SK-N-SH (cell line): ENCODE results near the gene TMEM26. TPM values are rescaled to one million over a fixed set of nuclear protein-coding genes. Genes with fewer than 3 reads are reported as not detected.

ENCODE experiments used
- CTCF ChIA-PET: fragments of 300-600, 350-600 bp; formaldehyde crosslinking; extraction: SDS; loops from one replicate; lab custom pipeline; 2021; lab: Yijun Ruan, JAX
- POLR2A ChIA-PET: fragments of 350-600 bp; sonication (Branson Sonifier 250); formaldehyde crosslinking; extraction: SDS; loops from one replicate; lab custom pipeline; 2020; ENCODE audit warnings: antibody characterized with exemption, inconsistent platforms; lab: Yijun Ruan, JAX
- DNase-seq: peaks from one replicate; pipeline ENCODE4 v3.0.0; 2012
- H2AFZ ChIP-seq: fragments of 200-600 bp; sonication (generic); 2 replicates; pipeline ENCODE4 v1.8.1; 2016; ENCODE audit warnings: antibody characterized with exemption, mild to moderate bottlenecking, low read depth
- H3F3A ChIP-seq: fragments of 200-600 bp; sonication (generic); replicated peaks from 2 replicates; pipeline ENCODE3; 2016; ENCODE audit warnings: antibody characterized with exemption, mild to moderate bottlenecking; ENCODE audit not compliant: insufficient read depth
- H3K27ac ChIP-seq, 2 experiments: fragments of 200-500 bp in 1 of 2; fragments of 200-600 bp in 1 of 2; sonication (Bioruptor generic) in 1 of 2; sonication (generic), shearing (Covaris generic) in 1 of 2; 2 replicates each; pipeline versions ENCODE4 v1.5.1 to v1.6.1; 2014 to 2016; ENCODE audit warnings: low read depth in 2 of 2, inconsistent platforms in 1 of 2, low read length in 1 of 2, mild to moderate bottlenecking in 1 of 2, mixed read lengths in 1 of 2
- H3K27me3 ChIP-seq: fragments of 200-600 bp; sonication (generic), shearing (Covaris generic); 2 replicates; pipeline ENCODE4 v1.6.1; 2016; ENCODE audit warnings: mixed run types; ENCODE audit not compliant: insufficient read depth
- H3K36me3 ChIP-seq, 2 experiments: fragments of 200-500 bp in 1 of 2; fragments of 200-600 bp in 1 of 2; sonication (Bioruptor generic) in 1 of 2; sonication (generic) in 1 of 2; replicated peaks in 1 of 2; 2 replicates each; pipeline versions ENCODE3 to v1.5.1; 2014 to 2016; ENCODE audit warnings: low read length in 1 of 2, mild to moderate bottlenecking in 1 of 2; ENCODE audit not compliant: insufficient read depth in 2 of 2, control insufficient read depth in 1 of 2
- H3K4me1 ChIP-seq, 2 experiments: fragments of 200-500 bp in 1 of 2; fragments of 200-600 bp in 1 of 2; sonication (Bioruptor generic) in 1 of 2; sonication (generic), shearing (Covaris generic) in 1 of 2; 2 replicates each; pipeline versions ENCODE4 v1.5.1 to v1.6.1; 2014 to 2016; ENCODE audit warnings: low read depth in 1 of 2, low read length in 1 of 2, mixed run types in 1 of 2; ENCODE audit not compliant: insufficient read depth in 2 of 2, control insufficient read depth in 1 of 2
- H3K4me2 ChIP-seq: fragments of 200-600 bp; sonication (generic), shearing (Covaris generic); 2 replicates; pipeline ENCODE4 v1.6.1; 2017; ENCODE audit warnings: mixed run types
- H3K4me3 ChIP-seq, 2 experiments: fragments of 200-500 bp in 1 of 2; fragments of 200-600 bp in 1 of 2; sonication (Bioruptor generic) in 1 of 2; sonication (generic), shearing (Covaris generic) in 1 of 2; 2 replicates each; pipeline versions ENCODE4 v1.5.1 to v1.8.1; 2014 to 2016; ENCODE audit warnings: low read depth in 2 of 2, inconsistent platforms in 1 of 2, low read length in 1 of 2, mild to moderate bottlenecking in 1 of 2, mixed read lengths in 1 of 2, moderate library complexity in 1 of 2
- H3K79me2 ChIP-seq: fragments of 200-600 bp; sonication (generic); 2 replicates; pipeline ENCODE4 v1.8.1; 2017; ENCODE audit warnings: mild to moderate bottlenecking; ENCODE audit not compliant: insufficient read depth
- H3K9ac ChIP-seq: fragments of 200-600 bp; sonication (generic); 2 replicates; pipeline ENCODE4 v1.6.1; 2017; ENCODE audit warnings: mixed run types
- H3K9me2 ChIP-seq: fragments of 200-600 bp; sonication (generic); 2 replicates; pipeline ENCODE4 v1.6.1; 2017; ENCODE audit warnings: mixed run types
- H3K9me3 ChIP-seq: fragments of 200-600 bp; sonication (generic); 2 replicates; pipeline ENCODE4 v1.6.1; 2017; ENCODE audit warnings: mixed run types, mild to moderate bottlenecking, moderate library complexity
- H4K20me1 ChIP-seq: fragments of 200-600 bp; sonication (generic); 2 replicates; pipeline ENCODE4 v1.6.1; 2017; ENCODE audit warnings: mild to moderate bottlenecking, mixed run types; ENCODE audit not compliant: insufficient read depth
- CHD2 ChIP-seq: fragments of 150-350 bp; IDR thresholded peaks from 2 replicates; pipeline ENCODE4 v1.6.1; 2018; ENCODE audit warnings: low read length; ENCODE audit not compliant: partially characterized antibody
- EZH2phosphoT487 ChIP-seq: fragments of 200-600 bp; sonication (generic); IDR thresholded peaks from 2 replicates; pipeline ENCODE4 v1.6.1; 2017; ENCODE audit warnings: low read depth, mixed run types, mild to moderate bottlenecking, antibody characterized with exemption, moderate library complexity, borderline replicate concordance
- FOXM1 ChIP-seq: IDR thresholded peaks from 2 replicates; pipeline ENCODE4 v1.4.0; 2012; ENCODE audit warnings: low read depth, mild to moderate bottlenecking
- IRF3 ChIP-seq: fragments of 150-350 bp; IDR thresholded peaks from 2 replicates; pipeline ENCODE4 v1.6.1; 2016; ENCODE audit warnings: mild to moderate bottlenecking, low read depth, low read length
- MXI1 ChIP-seq: IDR thresholded peaks from 2 replicates; pipeline ENCODE4 v1.6.1; 2012; ENCODE audit warnings: mild to moderate bottlenecking, low read depth, low read length, improper control_type of control experiment
- RAD21 ChIP-seq: IDR thresholded peaks from 2 replicates; pipeline ENCODE4 v1.6.1; 2012; ENCODE audit warnings: mild to moderate bottlenecking, low read length
- RFX5 ChIP-seq: IDR thresholded peaks from 2 replicates; pipeline ENCODE4 v1.6.1; 2012; ENCODE audit warnings: mild to moderate bottlenecking, improper control_type of control experiment, low read length
- SIN3A ChIP-seq: IDR thresholded peaks from 2 replicates; pipeline ENCODE4 v1.6.1; 2012; ENCODE audit warnings: low read depth, mild to moderate bottlenecking, low read length, moderate library complexity, borderline replicate concordance
- TAF1 ChIP-seq: IDR thresholded peaks from 2 replicates; pipeline ENCODE4 v1.6.1; 2012; ENCODE audit warnings: low read depth, mild to moderate bottlenecking, low read length, moderate library complexity, borderline replicate concordance
- TEAD4 ChIP-seq: IDR thresholded peaks from 2 replicates; pipeline ENCODE4 v1.4.0; 2012; ENCODE audit warnings: mild to moderate bottlenecking, borderline replicate concordance; ENCODE audit not compliant: insufficient read depth
- YY1 ChIP-seq: IDR thresholded peaks from 2 replicates; pipeline ENCODE4 v1.4.0; 2012; ENCODE audit warnings: low read depth, mild to moderate bottlenecking
- WGBS: methylation state at CpG from one replicate; pipeline ENCODE4 v1.1.6; 2017; ENCODE audit warnings: low lambda C conversion rate; 5-methylcytosine and 5-hydroxymethylcytosine counted together
- polyA plus RNA-seq, 3 experiments: library from polyadenylated mRNA; depleted of rRNA; stranded (reverse); fragments of >200 nt; gene quantifications; 2 replicates each; pipeline ENCODE4 v1.2.3, GENCODE V29; 2012
- TF ChIP-seq, protein P1 (sequence below): IDR thresholded peaks from 2 replicates; pipeline ENCODE4; 2012
- TF ChIP-seq, protein P2 (sequence below): IDR thresholded peaks from 2 replicates; pipeline ENCODE4 v1.4.0; 2012; ENCODE audit warnings: low read depth, borderline replicate concordance

The TMEM26 gene
- polyA plus RNA-seq, 1 of the 3 experiments (the other 2 are of a cell fraction): 0.05 TPM

- Histone ChIP-seq H3K9me3 (no peaks in the 10 kb centered on the region), H3F3A (no peaks in the 10 kb centered on the region), H4K20me1 (no peaks in the 10 kb centered on the region), H3K9ac (no peak overlapping the region), H3K36me3 (no peaks in the 10 kb centered on the region), H3K79me2 (no peaks in the 10 kb centered on the region), H3K4me3 (no peak overlapping the region), H2AFZ (no peak overlapping the region), H3K9me2 (no peaks in the 10 kb centered on the region), H3K4me2 (no peak overlapping the region), H3K4me1 (no peaks in the 10 kb centered on the region), H3K27me3 (no peaks in the 10 kb centered on the region), H3K27ac (no peak overlapping the region)
- 80% methylated on average over 3 of the region's 3 CpGs for WGBS
- CTCF ChIA-PET: interaction anchor here (1.2 to 1.8 kb wide), 3 partner anchors 9 to 15 kb away, joined by 3 to 7 read pairs (median 5); no protein-coding TSS in a partner anchor
- DNase-seq: no peak
- POLR2A ChIA-PET: no interaction called here
- TF ChIP-seq, protein P1, sequence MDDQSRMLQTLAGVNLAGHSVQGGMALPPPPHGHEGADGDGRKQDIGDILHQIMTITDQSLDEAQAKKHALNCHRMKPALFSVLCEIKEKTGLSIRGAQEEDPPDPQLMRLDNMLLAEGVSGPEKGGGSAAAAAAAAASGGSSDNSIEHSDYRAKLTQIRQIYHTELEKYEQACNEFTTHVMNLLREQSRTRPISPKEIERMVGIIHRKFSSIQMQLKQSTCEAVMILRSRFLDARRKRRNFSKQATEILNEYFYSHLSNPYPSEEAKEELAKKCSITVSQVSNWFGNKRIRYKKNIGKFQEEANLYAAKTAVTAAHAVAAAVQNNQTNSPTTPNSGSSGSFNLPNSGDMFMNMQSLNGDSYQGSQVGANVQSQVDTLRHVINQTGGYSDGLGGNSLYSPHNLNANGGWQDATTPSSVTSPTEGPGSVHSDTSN: no peak
- TF ChIP-seq, protein P2, sequence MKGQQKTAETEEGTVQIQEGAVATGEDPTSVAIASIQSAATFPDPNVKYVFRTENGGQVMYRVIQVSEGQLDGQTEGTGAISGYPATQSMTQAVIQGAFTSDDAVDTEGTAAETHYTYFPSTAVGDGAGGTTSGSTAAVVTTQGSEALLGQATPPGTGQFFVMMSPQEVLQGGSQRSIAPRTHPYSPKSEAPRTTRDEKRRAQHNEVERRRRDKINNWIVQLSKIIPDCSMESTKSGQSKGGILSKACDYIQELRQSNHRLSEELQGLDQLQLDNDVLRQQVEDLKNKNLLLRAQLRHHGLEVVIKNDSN: no peak
- TF ChIP-seq EZH2phosphoT487 (no peak), TEAD4 (no peak), FOXM1 (no peak)
Measured at GRCh38 chr10:61481597-61481996, 28.4 kb upstream of the TMEM26 start.

DNA sequence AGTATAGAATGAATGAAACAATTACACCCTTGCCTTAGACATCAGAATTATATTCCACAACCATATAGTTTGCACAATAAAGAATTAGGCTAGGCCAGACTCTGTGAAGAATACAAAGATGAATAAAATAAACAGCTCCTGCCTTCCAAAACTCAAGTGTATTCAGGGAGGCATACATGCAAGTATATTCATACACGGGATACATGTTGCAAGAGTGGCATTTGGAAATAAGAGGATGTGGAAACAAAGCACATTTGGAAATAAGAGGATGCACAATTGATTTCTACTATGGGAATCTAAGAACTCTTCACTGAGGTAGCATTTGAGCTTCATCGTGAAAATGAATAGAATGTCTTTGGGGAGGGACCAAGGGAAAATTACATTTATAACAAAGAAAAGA is 27.0 kb upstream of the TMEM26 start:
- TF ChIP-seq RAD21 (no peak), FOXM1 (no peak), MXI1 (no peak), YY1 (no peak), TAF1 (no peak), CHD2 (no peak), IRF3 (no peak), SIN3A (no peak), RFX5 (no peak)
- H3F3A ChIP-seq: peaks cover 5% of the 10 kb centered on the region
- POLR2A ChIA-PET: no interaction called here

More for the DNA sequence above, 27.0 kb upstream of the TMEM26 start:
- Histone ChIP-seq H4K20me1 (no peaks in the 10 kb centered on the region), H2AFZ (no peak overlapping the region), H3K4me3 (no peak overlapping the region), H3K9ac (no peak overlapping the region), H3K79me2 (no peaks in the 10 kb centered on the region), H3K9me2 (no peaks in the 10 kb centered on the region), H3K4me2 (no peak overlapping the region), H3K27me3 (no peaks in the 10 kb centered on the region), H3K36me3 (no peaks in the 10 kb centered on the region), H3K4me1 (peaks cover 0 to 5% of the 10 kb centered on the region in 2 experiments; a peak in 3 of 4 replicates), H3K9me3 (no peaks in the 10 kb centered on the region), H3K27ac (no peak overlapping the region)
- WGBS: 53% methylated on average over 2 of the region's 2 CpGs
- CTCF ChIA-PET: interaction anchor here (0.6 to 1.8 kb wide), 5 partner anchors 10 to 391 kb away, joined by 3 to 7 read pairs (median 3); no protein-coding TSS in a partner anchor
- DNase-seq: no peak
